ENCODE results near the gene LENG8.
"Not testable (repeated sequence)": the region's sequence is repeated elsewhere in the genome, so short reads cannot be mapped to it uniquely, and the experiment has no call there.

Gene LENG8

DNA sequence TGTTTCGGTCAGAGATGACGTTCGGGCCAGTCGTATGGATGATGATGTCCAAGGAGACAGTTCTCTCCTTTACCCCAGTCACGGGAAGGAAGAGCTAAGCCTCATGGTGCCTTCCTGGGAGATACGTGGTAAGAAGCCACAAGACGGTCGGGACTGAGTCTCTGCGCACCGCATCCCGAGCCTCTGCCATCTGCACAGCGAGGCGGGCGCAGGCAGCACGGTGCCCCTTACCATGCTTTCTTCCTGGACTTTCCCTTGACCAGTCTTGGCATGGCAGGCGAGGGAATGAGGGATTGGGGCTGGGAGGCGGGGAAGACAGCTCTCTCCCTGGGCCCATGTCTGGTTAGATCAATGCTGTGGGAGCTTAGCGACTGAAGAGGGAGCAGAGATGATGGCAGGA, 43.6 kb downstream of the LENG8 start:
- no peak for ATAC-seq
- no peak for TF ChIP-seq ZNF565 (CRISPR knock-in tag; conservative IDR thresholded peaks at IDR 0.05; ENCODE audit: low read depth)
- no peak for TF ChIP-seq TOX (CRISPR knock-in tag; IDR thresholded peaks at IDR 0.05; ENCODE audit: borderline replicate concordance)
- TF ChIP-seq ZNF8 (CRISPR knock-in tag; IDR thresholded peaks at IDR 0.05): no peak
- TF ChIP-seq OSR1 (CRISPR knock-in tag; IDR thresholded peaks at IDR 0.05): no peak
- no peak for TF ChIP-seq ARNTL (CRISPR knock-in tag; IDR thresholded peaks at IDR 0.05; ENCODE audit: borderline replicate concordance, low read depth)
- no peak for TF ChIP-seq CSDC2 (CRISPR knock-in tag; IDR thresholded peaks at IDR 0.05)
- no peak for TF ChIP-seq BACH2 (CRISPR knock-in tag; IDR thresholded peaks at IDR 0.05; ENCODE audit: borderline replicate concordance)
- TF ChIP-seq GLIS3 (CRISPR knock-in tag; IDR thresholded peaks at IDR 0.05): no peak
- TF ChIP-seq CSRNP3 (CRISPR knock-in tag; IDR thresholded peaks at IDR 0.05): no peak
- TF ChIP-seq PPARA (CRISPR knock-in tag; IDR thresholded peaks at IDR 0.05; ENCODE audit: borderline replicate concordance): no peak
- no peak for TF ChIP-seq TCF4 (CRISPR knock-in tag; IDR thresholded peaks at IDR 0.05; ENCODE audit: borderline replicate concordance)
- TF ChIP-seq ZFP3 (CRISPR knock-in tag; IDR thresholded peaks at IDR 0.05): no peak
- TF ChIP-seq ZNF70 (CRISPR knock-in tag; IDR thresholded peaks at IDR 0.05): no peak
- no peak for TF ChIP-seq ZC3H10 (CRISPR knock-in tag; IDR thresholded peaks at IDR 0.05)
- TF ChIP-seq, protein P1, sequence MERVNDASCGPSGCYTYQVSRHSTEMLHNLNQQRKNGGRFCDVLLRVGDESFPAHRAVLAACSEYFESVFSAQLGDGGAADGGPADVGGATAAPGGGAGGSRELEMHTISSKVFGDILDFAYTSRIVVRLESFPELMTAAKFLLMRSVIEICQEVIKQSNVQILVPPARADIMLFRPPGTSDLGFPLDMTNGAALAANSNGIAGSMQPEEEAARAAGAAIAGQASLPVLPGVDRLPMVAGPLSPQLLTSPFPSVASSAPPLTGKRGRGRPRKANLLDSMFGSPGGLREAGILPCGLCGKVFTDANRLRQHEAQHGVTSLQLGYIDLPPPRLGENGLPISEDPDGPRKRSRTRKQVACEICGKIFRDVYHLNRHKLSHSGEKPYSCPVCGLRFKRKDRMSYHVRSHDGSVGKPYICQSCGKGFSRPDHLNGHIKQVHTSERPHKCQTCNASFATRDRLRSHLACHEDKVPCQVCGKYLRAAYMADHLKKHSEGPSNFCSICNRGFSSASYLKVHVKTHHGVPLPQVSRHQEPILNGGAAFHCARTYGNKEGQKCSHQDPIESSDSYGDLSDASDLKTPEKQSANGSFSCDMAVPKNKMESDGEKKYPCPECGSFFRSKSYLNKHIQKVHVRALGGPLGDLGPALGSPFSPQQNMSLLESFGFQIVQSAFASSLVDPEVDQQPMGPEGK (CRISPR knock-in tag; IDR thresholded peaks at IDR 0.05; ENCODE audit: borderline replicate concordance): no peak
- TF ChIP-seq ZFP30 (CRISPR knock-in tag; IDR thresholded peaks at IDR 0.05): no peak
- TF ChIP-seq, protein P2, sequence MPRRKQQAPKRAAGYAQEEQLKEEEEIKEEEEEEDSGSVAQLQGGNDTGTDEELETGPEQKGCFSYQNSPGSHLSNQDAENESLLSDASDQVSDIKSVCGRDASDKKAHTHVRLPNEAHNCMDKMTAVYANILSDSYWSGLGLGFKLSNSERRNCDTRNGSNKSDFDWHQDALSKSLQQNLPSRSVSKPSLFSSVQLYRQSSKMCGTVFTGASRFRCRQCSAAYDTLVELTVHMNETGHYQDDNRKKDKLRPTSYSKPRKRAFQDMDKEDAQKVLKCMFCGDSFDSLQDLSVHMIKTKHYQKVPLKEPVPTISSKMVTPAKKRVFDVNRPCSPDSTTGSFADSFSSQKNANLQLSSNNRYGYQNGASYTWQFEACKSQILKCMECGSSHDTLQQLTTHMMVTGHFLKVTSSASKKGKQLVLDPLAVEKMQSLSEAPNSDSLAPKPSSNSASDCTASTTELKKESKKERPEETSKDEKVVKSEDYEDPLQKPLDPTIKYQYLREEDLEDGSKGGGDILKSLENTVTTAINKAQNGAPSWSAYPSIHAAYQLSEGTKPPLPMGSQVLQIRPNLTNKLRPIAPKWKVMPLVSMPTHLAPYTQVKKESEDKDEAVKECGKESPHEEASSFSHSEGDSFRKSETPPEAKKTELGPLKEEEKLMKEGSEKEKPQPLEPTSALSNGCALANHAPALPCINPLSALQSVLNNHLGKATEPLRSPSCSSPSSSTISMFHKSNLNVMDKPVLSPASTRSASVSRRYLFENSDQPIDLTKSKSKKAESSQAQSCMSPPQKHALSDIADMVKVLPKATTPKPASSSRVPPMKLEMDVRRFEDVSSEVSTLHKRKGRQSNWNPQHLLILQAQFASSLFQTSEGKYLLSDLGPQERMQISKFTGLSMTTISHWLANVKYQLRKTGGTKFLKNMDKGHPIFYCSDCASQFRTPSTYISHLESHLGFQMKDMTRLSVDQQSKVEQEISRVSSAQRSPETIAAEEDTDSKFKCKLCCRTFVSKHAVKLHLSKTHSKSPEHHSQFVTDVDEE (CRISPR knock-in tag; IDR thresholded peaks at IDR 0.05): no peak
- no peak for TF ChIP-seq SNAI2 (CRISPR knock-in tag; IDR thresholded peaks at IDR 0.05)
- TF ChIP-seq CREB5 (CRISPR knock-in tag; IDR thresholded peaks at IDR 0.05; ENCODE audit: low read depth): no peak

DNA sequence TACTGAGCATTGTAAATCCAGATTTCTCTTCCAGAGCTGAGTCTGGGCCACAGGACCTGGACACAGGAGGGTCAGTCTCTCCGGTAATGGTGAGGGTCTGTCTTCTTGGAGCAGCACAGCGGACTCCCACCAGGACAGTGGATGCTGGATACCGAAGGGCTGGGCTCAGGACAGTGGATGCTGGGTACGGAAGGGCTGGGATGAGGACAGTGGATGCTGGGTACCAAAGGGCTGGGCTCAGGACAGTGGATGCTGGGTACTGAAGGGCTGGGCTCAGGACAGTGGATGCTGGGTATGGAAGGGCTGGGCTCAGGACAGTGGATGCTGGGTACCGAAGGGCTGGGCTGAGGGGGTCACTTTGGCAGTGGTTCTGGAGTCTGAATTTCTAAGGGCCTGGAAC, 44.1 kb downstream of the LENG8 start:
- ATAC-seq: not testable (repeated sequence)

DNA sequence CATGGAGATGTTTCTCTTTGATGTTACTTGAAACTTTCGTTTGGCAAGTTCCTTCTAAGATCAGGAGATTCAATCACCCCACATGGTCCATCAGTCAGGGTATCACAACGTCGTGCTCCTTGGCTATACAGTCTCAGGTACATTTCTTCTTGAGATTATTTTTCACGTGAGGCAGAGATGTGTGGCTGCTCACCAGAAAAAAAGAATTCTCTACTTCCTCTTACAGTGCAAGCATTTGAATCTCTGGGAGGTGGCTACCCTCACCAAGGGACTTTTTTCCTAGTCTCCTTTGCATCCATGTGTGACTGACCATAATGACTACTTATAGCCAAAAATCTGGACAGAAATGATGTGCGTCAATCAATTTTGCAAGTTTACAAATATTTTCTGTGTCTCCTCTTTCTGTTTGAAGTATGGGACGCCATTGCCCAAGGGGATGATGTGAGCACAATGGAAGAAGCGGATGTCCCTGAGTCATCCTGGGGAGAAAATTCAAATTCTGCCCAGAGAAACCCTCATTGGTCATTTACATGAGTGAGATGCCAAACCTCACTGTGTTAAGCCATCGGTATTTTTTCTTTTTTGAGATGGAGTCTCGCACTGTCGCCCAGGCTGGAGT, 45.1 kb downstream of the LENG8 start:
- TF ChIP-seq SNAI2 (CRISPR knock-in tag; IDR thresholded peaks at IDR 0.05): no peak
- no peak for TF ChIP-seq ARNTL (CRISPR knock-in tag; IDR thresholded peaks at IDR 0.05; ENCODE audit: borderline replicate concordance, low read depth)
- TF ChIP-seq CSDC2 (CRISPR knock-in tag; IDR thresholded peaks at IDR 0.05): no peak
- TF ChIP-seq GLIS3 (CRISPR knock-in tag; IDR thresholded peaks at IDR 0.05): no peak
- TF ChIP-seq TOX (CRISPR knock-in tag; IDR thresholded peaks at IDR 0.05; ENCODE audit: borderline replicate concordance): no peak
- TF ChIP-seq, protein P1 (CRISPR knock-in tag; IDR thresholded peaks at IDR 0.05; ENCODE audit: borderline replicate concordance): no peak
- no peak for TF ChIP-seq BACH2 (CRISPR knock-in tag; IDR thresholded peaks at IDR 0.05; ENCODE audit: borderline replicate concordance)
- ATAC-seq: no peak

DNA sequence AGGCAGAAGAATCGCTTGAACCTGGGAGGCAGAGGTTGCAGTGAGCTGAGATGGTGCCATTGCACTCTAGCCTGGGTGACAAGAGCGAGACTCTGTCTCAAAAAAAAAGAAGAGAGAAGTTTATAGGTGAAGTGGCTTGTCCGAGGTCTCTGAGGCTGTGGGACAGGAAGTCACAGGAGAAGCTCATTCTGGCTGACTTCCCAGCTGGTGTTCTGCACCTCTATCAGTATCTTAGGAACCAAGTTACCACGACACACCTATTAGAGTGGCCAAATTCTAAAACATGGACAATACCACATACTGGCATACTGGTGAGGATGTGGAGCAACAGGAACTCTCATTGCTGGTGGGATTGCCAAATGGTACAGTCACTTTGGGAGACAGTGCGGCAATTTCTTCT, 46.3 kb downstream of the LENG8 start:
- not testable (repeated sequence) for ATAC-seq

- not testable (repeated sequence) for ATAC-seq
Observed at GRCh38 chr19:54497747-54498450, 48.9 kb downstream of the LENG8 start.

DNA sequence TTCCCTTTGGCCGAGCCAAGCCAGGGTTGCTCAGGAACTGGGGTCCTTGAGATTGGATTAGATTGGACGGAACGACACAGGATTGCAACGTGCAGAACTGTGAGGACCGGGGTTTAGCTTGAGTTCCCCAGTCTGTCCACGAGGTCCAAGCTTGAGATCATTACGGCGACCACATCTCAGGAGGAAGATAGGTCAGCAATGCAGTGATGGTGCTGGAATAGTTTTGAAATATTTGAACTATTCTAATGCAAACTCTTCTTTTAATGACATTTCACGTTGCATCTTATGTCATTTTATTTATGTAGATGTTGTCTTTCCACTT, 49.4 kb downstream of the LENG8 start:
- not testable (repeated sequence) for ATAC-seq
